HG02973 (cell line): ENCODE measurements around the gene MMP8.

Experiments used
- ATAC-seq: cut with Tn5 transposase; IDR thresholded peaks from one replicate; pipeline ENCODE4 v1.9.1; 2021; ENCODE audit warnings: moderate library complexity; ENCODE audit not compliant: unreplicated experiment

Gene MMP8

GRCh38 chr11:102662607-102663006, 62.1 kb downstream of the MMP8 start:
- ATAC-seq = no peak
